GDM1 (cell line): Measurements from ENCODE around the gene CD53.

Source experiments
- DNase-seq: peaks from one replicate; lab custom pipeline; 2025; lab: John Stamatoyannopoulos, UW

Gene CD53

GRCh38 chr1:110876748-110877341 is 3.9 kb downstream of the CD53 start:
- DNase-seq = no peak

- DNase-seq = no peak
Measured at GRCh38 chr1:110877364-110877763, 4.4 kb downstream of the CD53 start.

DNA sequence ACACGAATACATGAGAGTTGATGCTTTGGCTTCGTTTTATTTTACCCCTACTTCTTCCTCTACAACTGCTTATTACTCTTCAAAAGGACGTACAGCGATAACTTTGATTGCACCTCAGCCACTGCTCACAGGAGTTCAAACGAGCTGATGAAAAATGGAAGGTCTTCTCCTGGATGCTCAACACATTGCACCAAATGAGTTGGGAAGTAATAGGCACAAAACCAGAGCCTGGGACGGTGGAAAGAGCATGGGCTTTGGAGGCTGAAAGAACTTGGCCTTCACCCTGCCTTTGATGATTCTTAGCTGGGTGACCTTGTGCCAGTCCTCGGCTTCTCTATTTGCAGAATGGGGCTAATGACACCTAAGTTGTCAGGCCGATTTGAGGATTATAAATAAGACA is 4.8 kb downstream of the CD53 start:
- no peak for DNase-seq

- no peak for DNase-seq
Measured at GRCh38 chr1:110878591-110878990, 5.6 kb downstream of the CD53 start.

DNA sequence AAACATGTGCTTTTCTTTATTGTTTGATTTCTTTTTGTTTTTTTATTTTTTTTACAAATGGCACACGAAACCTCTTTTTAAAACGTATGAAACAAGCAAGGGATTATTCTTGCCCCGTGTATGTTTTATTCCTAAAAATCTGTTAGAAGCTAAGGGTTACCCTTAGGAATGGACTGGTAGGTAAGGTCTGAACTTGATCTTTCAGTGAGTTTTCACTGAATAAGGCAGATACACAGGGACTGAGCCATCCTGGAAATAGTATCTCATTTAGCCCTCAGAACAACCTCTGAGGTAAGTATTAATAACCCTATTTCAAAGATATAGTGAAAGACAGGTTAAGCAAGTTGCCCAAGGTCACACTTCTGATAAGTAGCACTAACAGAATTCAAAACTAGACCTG is 6.0 kb downstream of the CD53 start:
- DNase-seq = no peak

- DNase-seq = peak; percentile 75
Measured at GRCh38 chr1:110879758-110880606, 7.0 kb downstream of the CD53 start.

GRCh38 chr1:110880708-110881374 is 7.9 kb downstream of the CD53 start:
- no peak for DNase-seq

DNA sequence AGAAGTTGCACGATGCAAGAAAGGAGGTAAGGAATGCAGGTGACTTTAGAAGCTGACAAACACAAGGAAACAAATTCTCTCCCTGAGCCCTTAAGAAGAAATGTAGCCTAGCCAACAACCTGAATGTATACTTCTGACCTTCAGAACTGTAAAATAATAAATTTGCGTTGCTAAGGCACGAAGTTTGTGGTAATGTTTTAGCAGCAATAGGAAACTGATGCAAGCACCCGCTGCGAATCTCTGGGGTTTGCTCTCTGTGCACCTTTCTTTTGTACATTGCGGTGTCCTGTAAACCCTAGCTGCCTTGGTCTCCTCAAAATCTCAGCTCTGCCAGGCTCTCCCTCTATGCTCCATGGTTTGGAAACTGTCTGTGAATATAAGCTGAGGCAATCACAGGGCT is 15.1 kb downstream of the CD53 start:
- no peak for DNase-seq

DNA sequence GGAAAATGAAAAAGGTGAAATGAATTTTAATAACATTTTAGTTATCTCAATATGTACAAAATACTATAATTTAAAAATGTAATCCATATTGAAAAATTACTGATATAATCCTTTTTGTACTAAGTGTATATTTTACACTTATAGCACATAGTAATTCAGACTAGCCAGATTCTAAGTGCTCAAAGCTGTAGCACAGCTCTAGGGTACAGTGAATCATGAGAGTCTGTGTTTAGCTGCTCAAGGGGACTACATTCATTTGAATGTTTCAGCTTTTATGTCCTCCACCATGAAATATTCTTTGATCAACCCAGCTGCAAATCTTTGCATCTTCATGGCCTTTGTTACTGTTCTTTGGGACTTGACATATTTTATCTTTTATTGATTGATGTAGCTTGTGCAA is 15.7 kb downstream of the CD53 start:
- DNase-seq = no peak

DNA sequence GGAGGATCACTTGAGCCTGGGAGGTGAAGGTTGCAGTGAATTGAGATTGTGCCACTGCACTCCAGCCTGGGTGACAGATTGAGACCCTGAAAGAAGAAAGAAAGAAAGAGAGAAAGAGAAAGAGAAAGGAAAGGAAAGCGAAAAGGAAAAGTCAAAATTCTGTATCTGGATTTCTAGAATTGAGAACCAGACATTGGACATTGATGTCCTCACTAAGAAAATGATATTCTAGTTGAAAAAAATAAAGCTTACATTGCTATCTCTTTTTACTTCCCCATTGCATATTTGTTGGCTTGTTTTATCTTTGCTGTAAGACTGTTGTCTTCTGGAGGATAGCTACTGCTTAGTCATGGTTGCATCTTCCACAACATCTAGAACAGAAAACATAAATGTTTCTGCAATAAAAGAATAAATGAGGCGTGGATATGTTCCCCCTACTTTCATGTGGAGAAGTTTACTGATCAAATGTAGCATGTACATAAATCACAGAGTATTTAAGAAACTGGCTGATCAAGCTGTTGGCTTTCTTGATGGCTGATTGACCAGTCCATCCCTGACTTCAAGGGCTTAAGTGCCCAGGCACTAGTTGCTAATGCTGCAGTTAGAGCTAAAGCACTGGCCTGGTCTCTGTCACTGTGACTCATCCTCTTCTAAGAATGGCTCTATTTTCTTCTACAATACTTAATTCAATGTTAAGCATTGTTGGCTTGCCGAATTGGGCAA is 17.7 kb downstream of the CD53 start:
- DNase-seq = no peak

DNA sequence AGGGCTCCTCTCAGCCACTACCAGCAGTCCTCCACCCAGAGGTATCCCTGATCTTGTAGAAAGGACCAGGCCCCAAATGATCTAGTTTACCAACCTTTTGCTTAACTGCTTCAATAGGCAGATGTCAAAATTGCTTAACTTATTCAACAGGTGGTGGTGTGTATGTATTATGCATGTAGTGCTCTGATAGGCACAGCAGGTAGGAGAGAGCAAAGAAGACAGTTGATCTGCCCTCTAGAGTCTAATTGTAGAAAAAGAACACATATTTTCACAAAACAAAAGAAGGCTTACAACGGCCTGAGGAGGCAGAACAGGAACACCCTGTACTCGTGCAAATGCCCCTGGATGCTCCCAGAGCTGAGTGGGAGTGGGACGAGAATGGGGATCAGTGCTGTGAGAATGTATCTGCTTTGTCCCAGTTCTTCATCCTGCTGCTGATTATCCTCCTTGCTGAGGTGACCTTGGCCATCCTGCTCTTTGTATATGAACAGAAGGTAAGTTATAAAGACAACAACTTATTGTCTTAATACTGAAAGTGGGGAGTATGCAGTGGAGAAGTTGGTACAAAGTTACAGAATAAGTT is 21.1 kb downstream of the CD53 start:
- DNase-seq = no peak

DNA sequence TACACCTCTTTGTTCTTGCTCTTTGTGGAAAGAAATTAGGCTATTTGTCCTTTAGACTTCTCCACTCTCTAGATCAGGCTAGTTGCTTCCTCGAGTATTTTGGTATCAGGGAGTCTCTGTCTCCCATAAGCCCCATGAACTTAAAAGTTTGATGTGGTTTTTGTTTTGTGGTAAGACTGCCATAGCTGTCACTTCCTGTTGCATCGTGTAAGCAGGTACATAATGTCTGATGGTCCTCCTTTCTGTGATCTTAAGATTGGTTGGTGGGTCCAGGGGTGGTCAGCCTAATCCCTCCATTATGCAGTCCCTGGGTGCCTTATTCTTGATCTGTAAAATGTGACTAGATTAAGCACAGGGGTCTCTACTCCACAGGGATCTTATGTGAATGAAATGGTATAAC is 23.1 kb downstream of the CD53 start:
- no peak for DNase-seq

GRCh38 chr1:110897681-110898080 is 24.7 kb downstream of the CD53 start:
- DNase-seq = no peak

- no peak for DNase-seq
Measured at GRCh38 chr1:110898734-110899457, 25.9 kb downstream of the CD53 start.

- DNase-seq = no peak
Measured at GRCh38 chr1:110899458-110899843, 26.5 kb downstream of the CD53 start.

DNA sequence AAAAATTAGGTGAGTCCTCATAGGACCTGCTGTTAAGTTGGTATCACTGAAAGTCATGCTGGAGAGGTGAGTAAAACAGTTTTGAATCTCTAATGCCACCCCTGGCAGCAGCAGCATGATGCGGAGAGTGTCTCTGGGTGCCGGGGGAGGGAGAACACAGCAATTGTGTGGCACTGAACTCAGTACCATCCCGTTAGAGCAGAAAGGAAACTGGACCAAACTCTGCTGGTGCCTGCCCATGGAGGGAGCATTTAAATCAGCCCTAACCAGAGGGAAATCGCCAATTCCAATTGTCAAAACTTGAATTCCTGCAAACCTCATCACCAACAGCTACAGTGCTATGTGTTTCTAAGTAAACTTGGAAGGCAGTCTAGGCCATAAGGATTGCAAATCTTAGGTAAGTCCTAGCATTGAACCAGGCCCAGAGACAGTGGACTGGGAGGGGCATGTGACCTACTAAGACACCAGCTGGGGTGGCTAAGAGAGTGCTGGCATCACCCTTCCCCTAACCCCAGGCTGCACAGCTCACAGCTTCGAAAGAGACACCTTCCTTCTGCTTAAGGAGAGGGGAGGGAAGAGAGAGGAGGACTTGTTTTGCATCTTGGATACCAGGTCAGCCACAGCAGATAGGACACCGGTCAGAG is 30.0 kb downstream of the CD53 start:
- DNase-seq = no peak

DNA sequence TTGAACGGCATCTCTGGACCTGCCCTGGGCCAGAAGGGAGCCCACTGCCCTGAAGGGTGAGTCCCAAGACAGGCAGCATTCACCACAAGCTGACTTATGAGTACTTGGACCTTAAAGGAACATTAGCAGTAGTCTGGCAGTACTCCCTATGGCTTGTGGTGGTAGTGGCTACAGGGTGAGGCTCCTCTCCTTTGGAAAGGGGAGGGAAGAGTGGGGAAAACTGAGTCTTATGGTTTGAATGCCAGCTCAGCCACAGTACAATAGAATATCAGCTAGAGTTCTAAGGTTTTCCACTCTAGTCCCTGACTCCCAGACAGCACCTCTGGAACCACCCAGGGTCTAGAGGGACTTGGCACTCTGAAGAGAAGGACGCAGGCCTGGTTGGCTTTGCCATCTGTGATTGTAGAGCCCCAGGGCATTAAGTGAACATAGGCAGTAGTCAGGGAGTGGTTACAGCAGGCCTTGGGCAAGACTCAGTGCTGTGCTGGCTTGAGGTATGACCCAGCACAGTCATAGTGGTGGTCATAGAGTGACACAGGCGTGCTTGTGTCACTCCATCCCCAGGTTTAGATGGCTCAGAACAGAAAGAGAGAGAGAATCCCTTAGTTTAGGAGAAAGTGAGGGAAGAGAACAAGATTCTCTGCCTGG is 31.0 kb downstream of the CD53 start:
- DNase-seq = no peak

DNA sequence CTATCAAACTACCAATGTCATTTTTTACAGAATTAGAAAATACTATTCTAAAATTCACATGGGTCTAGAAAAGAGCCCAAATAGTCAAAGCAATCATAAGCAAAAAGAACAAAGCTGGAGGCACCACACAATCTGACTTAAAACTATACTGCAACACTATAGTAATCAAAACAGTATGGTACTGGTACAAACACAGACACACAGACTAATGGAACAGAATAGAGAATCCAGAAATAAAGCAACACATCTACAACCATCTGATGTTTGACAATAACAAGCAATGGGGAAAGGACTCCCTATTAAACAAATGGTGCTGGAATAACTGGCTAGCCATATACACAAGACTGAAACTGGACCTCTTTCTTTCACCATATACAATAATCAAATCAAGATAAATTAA is 39.8 kb downstream of the CD53 start:
- no peak for DNase-seq

- DNase-seq = no peak
Measured at GRCh38 chr1:110914676-110915075, 41.7 kb downstream of the CD53 start.

DNA sequence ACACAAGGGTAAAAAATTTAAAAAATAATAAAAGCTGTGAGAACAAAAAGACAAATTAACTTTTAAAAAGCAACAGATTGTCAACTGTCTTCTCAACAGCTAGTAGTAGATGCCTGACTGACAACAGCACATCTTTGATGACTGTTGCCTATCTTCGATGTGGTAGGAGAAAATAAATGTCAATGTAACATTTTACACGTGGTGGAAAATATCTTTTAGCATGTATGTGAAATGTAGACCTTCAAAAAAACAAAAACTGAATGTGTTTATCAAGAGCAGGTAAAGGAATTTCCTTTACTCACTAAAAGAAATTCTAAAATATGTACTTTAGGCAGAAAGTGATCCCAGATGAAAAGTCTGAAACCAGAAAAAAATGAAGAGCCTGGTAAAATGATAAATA is 42.9 kb downstream of the CD53 start:
- no peak for DNase-seq

- no peak for DNase-seq
Measured at GRCh38 chr1:110916274-110916668, 43.3 kb downstream of the CD53 start.
